Gastroesophageal sphincter (tissue), 4 donors: Measurements from ENCODE around the gene INSIG1. TPM values are rescaled to one million over a fixed set of nuclear protein-coding genes. Genes with fewer than 3 reads are reported as not detected.

Experiments
- ATAC-seq: fragments of 150-250 bp; one replicate; pipeline ENCODE4 v1.9.1; 2016; ENCODE audit warnings: mild to moderate bottlenecking, moderate library complexity
- H3K27ac ChIP-seq, 4 donors: fragments of 200-600 bp; sonication (generic) in 3 of 4; 1 replicate in 3 of 4; 2 replicates in 1 of 4; pipeline ENCODE4 v1.5.1; 2016 to 2019
- H3K27me3 ChIP-seq: fragments of 200-600 bp; sonication (generic); one replicate; pipeline ENCODE4 v1.5.1; 2019
- H3K36me3 ChIP-seq, 2 donors: fragments of 200-600 bp; sonication (generic); one replicate each; pipeline ENCODE4 v1.5.1; 2019; ENCODE audit warnings: control low read depth in 1 of 2
- H3K4me1 ChIP-seq, 3 donors: fragments of 200-600 bp; sonication (generic); 1 replicate in 2 of 3; 2 replicates in 1 of 3; pipeline ENCODE4 v1.5.1; 2016 to 2019; ENCODE audit warnings: control low read depth in 2 of 3
- H3K4me3 ChIP-seq, 2 donors: fragments of 200-600 bp; sonication (generic); one replicate each; pipeline ENCODE4 v1.5.1; 2019; ENCODE audit warnings: mild to moderate bottlenecking in 1 of 2, moderate library complexity in 1 of 2
- H3K9me3 ChIP-seq, 3 donors: fragments of 200-600 bp; sonication (generic); one replicate each; pipeline ENCODE4 v1.5.1; 2017 to 2019; ENCODE audit warnings: control low read depth in 2 of 3
- EP300 ChIP-seq: sonication (generic); formaldehyde crosslinking; IDR thresholded peaks from one replicate; pipeline ENCODE4 v1.6.1; 2017; ENCODE audit warnings: antibody characterized with exemption, mild to moderate bottlenecking
- POLR2A ChIP-seq, 2 donors: fragments of 450-650 bp; IDR thresholded peaks; one replicate each; pipeline ENCODE4 v1.6.1; 2017; ENCODE audit warnings: antibody characterized with exemption in 2 of 2, mild to moderate bottlenecking in 2 of 2, moderate library complexity in 1 of 2
- POLR2AphosphoS5 ChIP-seq: sonication (generic); formaldehyde crosslinking; IDR thresholded peaks from one replicate; pipeline ENCODE4 v1.6.1; 2017; ENCODE audit warnings: antibody characterized with exemption
- WGBS, 2 donors: methylation state at CpG; one replicate each; pipeline ENCODE4 v1.1.5; 2018; ENCODE audit warnings: low coverage in 1 of 2; 5-methylcytosine and 5-hydroxymethylcytosine counted together
- total RNA-seq, 4 donors: library from RNA; depleted of rRNA; stranded (reverse); fragments of >200 nt; gene quantifications; one replicate each; pipeline ENCODE4 v1.1.0, GENCODE V29; 2016
- TF ChIP-seq, protein P1 (sequence below), 4 experiments: fragments of 200-600 bp in 2 of 4; fragments of 450-650 bp in 2 of 4; sonication (generic) in 1 of 4; IDR thresholded peaks; one replicate each; pipeline ENCODE4 v1.5.1; 2017 to 2019; ENCODE audit warnings: antibody characterized with exemption in 4 of 4, mild to moderate bottlenecking in 2 of 4, moderate library complexity in 2 of 4

The INSIG1 gene
- total RNA-seq, 4 donors from 2014 or later, result 18.8 to 52.1 (median 30.7) TPM

DNA sequence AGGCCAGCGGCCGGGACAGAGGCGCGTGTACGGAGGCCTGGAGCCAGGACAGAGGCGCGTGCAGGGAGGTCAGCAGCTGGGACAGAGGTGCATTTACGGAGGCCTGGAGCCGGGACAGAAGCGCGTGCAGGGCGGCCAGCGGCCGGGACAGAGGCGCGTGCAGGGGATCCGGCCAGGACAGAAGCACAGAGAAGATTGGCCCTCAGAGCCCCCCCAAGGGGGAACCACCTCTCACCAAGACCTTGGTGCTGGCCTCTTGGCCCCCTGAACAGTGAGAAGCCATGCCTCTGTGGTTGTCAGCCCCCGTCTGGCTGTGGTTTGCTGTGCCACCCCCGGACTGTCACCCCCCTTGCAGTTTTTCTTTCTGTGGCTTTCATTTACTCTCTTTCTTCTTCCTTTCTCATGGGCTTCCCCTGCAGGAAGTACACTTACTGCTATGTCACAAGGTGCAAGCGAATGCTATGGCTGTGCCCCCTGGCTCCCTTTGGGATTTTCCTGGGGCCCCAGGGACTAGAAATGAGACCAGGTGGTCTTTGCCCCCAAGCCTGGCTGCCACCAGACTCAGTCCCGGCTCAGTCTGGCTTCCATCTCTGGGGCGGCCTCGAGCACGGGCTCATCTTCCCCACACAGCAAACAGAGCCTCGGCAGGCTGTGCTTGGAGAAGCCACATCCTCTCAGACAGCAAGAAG is 41.1 kb downstream of the INSIG1 start:
- peaks cover 54% of the 10 kb centered on the region for H3K27me3 ChIP-seq
- H3K4me1 ChIP-seq, result no peaks in the 10 kb centered on the region
- H3K9me3 ChIP-seq, result no peaks in the 10 kb centered on the region
- no peak overlapping the region for H3K4me3 ChIP-seq
- no peaks in the 10 kb centered on the region for H3K36me3 ChIP-seq
- ATAC-seq, result no peak
- 47 to 52% methylated on average over 2 to 6 of the region's 25 CpGs for WGBS, 2 donors
- no peak overlapping the region for H3K27ac ChIP-seq
- TF ChIP-seq EP300 (no peak), POLR2A (IDR thresholded peaks at IDR 0.05) (no peak), POLR2AphosphoS5 (no peak)
- TF ChIP-seq, protein P1, sequence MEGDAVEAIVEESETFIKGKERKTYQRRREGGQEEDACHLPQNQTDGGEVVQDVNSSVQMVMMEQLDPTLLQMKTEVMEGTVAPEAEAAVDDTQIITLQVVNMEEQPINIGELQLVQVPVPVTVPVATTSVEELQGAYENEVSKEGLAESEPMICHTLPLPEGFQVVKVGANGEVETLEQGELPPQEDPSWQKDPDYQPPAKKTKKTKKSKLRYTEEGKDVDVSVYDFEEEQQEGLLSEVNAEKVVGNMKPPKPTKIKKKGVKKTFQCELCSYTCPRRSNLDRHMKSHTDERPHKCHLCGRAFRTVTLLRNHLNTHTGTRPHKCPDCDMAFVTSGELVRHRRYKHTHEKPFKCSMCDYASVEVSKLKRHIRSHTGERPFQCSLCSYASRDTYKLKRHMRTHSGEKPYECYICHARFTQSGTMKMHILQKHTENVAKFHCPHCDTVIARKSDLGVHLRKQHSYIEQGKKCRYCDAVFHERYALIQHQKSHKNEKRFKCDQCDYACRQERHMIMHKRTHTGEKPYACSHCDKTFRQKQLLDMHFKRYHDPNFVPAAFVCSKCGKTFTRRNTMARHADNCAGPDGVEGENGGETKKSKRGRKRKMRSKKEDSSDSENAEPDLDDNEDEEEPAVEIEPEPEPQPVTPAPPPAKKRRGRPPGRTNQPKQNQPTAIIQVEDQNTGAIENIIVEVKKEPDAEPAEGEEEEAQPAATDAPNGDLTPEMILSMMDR (IDR thresholded peaks at IDR 0.05), result no peak

DNA sequence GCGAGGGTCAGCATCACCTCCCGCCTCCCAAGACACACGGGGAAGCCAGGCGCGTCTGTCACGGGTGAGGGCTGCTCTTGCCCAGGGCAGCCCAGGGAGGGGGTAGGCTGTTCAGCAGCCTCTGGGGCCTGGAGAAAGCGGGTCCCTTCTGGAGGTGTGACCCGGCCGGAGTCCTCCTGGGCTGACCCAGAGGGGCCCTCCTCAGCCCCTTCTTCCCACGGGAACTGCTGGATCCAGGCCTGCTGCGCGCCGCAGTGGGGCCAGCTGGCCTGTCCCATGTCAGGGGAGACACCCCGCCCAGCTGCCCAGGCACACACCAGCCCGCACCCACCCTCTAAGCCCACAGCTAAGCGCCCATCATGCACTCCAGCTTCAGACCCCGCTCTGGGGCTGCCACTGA is 41.8 kb downstream of the INSIG1 start:
- H3K27ac ChIP-seq, result no peak overlapping the region
- H3K27me3 ChIP-seq, result peaks cover 57% of the 10 kb centered on the region
- WGBS, 2 donors, result 80% methylated on average over 2 of the region's 17 CpGs; no CpG with 5 or more reads in 1 of the 2 donors
- peaks cover 0 to 3% (median 0%) of the 10 kb centered on the region in 3 donors for H3K4me1 ChIP-seq
- H3K36me3 ChIP-seq, result no peaks in the 10 kb centered on the region
- no peak overlapping the region for H3K4me3 ChIP-seq
- no peaks in the 10 kb centered on the region for H3K9me3 ChIP-seq
- no peak for TF ChIP-seq POLR2AphosphoS5
- no peak for TF ChIP-seq POLR2A (IDR thresholded peaks at IDR 0.05)
- TF ChIP-seq, protein P1 (IDR thresholded peaks at IDR 0.05), result no peak
- no peak for TF ChIP-seq EP300
- no peak for ATAC-seq

DNA sequence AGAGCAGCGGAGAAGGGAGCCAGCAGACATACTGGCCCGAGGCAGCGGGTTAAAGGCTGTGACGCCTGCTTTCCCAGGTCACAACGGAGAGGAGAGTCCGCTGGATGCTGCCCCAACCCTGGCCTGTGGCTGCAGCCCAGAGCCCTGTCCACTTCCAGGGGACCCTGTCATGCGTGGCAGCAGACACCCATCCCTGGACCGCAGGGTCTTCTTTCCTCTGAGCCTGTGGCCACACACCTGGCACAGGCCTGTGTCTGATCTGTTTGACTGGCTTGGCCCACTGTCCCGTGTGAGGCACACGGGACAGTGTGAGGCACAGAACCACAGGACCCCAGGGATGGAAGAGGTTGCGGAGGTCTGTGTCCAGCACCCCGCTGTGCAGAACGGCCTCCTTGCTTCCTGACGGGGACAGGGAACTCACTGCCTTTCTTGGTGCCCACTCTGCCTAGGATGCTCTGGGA is 42.4 kb downstream of the INSIG1 start:
- peaks cover 61% of the 10 kb centered on the region for H3K27me3 ChIP-seq
- no peak overlapping the region for H3K27ac ChIP-seq
- no peak for TF ChIP-seq POLR2AphosphoS5
- TF ChIP-seq, protein P1 (IDR thresholded peaks at IDR 0.05), result no peak
- TF ChIP-seq POLR2A (IDR thresholded peaks at IDR 0.05), result no peak
- ATAC-seq, result no peak
- no peaks in the 10 kb centered on the region for H3K9me3 ChIP-seq
- WGBS, 2 donors, result 60% methylated on average over 1 of the region's 14 CpGs; no CpG with 5 or more reads in 1 of the 2 donors
- H3K36me3 ChIP-seq, result no peaks in the 10 kb centered on the region
- H3K4me3 ChIP-seq, result no peak overlapping the region
- H3K4me1 ChIP-seq, result peaks cover 0 to 9% (median 2%) of the 10 kb centered on the region in 3 donors

DNA sequence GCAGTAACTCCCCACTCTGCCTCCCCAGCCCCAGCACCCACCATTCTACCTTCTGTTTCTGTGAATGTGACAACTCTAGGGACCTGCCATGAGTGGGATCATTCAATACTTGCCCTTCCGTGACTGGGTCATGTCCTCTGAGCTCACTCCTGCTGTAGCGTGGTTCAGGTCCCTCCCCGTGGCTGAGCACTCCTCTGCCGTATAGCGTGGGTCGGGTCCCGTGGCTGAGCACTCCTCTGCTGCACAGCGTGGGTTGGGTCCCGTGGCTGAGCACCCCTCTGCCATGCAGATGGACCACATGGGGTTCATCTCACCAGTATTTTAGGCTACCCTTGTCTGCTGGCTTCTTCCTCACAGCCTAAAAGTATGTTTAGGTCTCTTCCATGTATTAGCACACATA is 43.0 kb downstream of the INSIG1 start:
- no peak overlapping the region for H3K27ac ChIP-seq
- peaks cover 64% of the 10 kb centered on the region for H3K27me3 ChIP-seq
- no CpG with 5 or more reads among the region's 9 CpGs for WGBS, 2 donors
- ATAC-seq, result no peak
- H3K36me3 ChIP-seq, result no peaks in the 10 kb centered on the region
- H3K9me3 ChIP-seq, result no peaks in the 10 kb centered on the region
- H3K4me3 ChIP-seq, result no peak overlapping the region
- H3K4me1 ChIP-seq, result peaks cover 0 to 13% (median 4%) of the 10 kb centered on the region in 3 donors
- TF ChIP-seq EP300 (no peak), POLR2AphosphoS5 (no peak), POLR2A (IDR thresholded peaks at IDR 0.05) (no peak)
- TF ChIP-seq, protein P1 (IDR thresholded peaks at IDR 0.05), result no peak

DNA sequence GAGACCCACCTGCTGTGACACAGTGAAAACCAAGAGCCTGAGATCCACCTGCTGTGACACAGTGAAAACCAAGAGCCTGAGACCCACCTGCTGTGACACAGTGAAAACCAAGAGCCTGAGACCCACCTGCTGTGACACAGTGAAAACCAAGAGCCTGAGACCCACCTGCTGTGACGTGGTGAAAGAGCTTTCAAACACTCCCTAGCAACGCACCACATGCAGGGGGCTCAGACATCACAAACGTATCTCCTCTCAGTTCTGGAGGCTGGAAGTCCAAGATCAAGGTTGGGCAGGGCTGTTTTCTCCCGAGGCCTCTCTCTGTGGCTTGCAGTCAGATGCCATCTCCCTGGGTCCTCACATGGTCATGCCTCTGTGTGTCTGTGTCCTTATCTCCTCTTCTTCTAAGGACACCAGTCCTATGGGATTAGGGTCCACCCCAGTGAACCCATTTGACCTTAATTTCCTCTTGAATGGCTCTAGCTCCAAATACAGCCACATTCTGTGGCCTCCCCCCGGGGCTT is 43.8 kb downstream of the INSIG1 start:
- TF ChIP-seq EP300, result no peak
- TF ChIP-seq, protein P1 (IDR thresholded peaks at IDR 0.05), result no peak
- TF ChIP-seq POLR2AphosphoS5, result no peak
- TF ChIP-seq POLR2A (IDR thresholded peaks at IDR 0.05), result no peak
- no peak for ATAC-seq
- H3K36me3 ChIP-seq, result no peaks in the 10 kb centered on the region
- peaks cover 0 to 13% (median 4%) of the 10 kb centered on the region in 3 donors for H3K4me1 ChIP-seq
- no peak overlapping the region for H3K27ac ChIP-seq
- no peaks in the 10 kb centered on the region for H3K9me3 ChIP-seq
- WGBS, 2 donors, result 50 to 100% methylated on average over 1 to 2 of the region's 5 CpGs
- H3K4me3 ChIP-seq, result no peak overlapping the region
- H3K27me3 ChIP-seq, result peaks cover 63% of the 10 kb centered on the region
